ENCODE measurements around the gene MAGI1. TPM values are rescaled to one million over a fixed set of nuclear protein-coding genes. Genes with fewer than 3 reads are reported as not detected.

The MAGI1 gene
- total RNA-seq, 1 donor from 2014 or later, result not detected

DNA sequence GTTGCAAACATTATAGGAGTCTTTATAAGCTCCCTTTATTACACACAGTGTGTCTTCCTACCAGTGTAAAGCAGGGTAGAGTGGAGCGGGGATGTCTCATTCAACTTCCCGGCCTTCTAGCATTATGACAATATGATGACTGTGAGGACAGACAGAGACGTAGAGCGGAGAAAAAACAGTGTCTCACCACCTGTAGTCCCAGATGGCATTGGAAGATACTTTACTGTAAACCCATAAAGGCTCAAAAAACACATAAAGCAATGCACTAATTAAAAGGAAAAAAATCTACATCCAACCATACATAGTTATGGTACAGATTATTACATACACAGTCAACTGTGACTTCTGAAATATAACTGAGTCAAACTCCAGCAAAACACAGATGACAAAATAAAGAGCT, 383.7 kb downstream of the MAGI1 start:
- H3K9me3 Mint-ChIP-seq, result peaks cover 7% of the 10 kb centered on the region
- H3K4me1 Mint-ChIP-seq, result no peaks in the 10 kb centered on the region
- CTCF ChIA-PET, result no interaction called here
- H3K4me3 Mint-ChIP-seq, result no peak overlapping the region
- DNase-seq (no peak), ATAC-seq (ENCODE audit: low read depth) (no peak)
- H3K27ac Mint-ChIP-seq, result no peak overlapping the region
- no peaks in the 10 kb centered on the region for H3K36me3 Mint-ChIP-seq (ENCODE audit: low read depth)
- intact Hi-C loops (cut with micrococcal nuclease), result no loop called here
- POLR2A ChIA-PET, result no interaction called here
- H3K27me3 Mint-ChIP-seq, result no peaks in the 10 kb centered on the region
- TF ChIP-seq, protein P1, sequence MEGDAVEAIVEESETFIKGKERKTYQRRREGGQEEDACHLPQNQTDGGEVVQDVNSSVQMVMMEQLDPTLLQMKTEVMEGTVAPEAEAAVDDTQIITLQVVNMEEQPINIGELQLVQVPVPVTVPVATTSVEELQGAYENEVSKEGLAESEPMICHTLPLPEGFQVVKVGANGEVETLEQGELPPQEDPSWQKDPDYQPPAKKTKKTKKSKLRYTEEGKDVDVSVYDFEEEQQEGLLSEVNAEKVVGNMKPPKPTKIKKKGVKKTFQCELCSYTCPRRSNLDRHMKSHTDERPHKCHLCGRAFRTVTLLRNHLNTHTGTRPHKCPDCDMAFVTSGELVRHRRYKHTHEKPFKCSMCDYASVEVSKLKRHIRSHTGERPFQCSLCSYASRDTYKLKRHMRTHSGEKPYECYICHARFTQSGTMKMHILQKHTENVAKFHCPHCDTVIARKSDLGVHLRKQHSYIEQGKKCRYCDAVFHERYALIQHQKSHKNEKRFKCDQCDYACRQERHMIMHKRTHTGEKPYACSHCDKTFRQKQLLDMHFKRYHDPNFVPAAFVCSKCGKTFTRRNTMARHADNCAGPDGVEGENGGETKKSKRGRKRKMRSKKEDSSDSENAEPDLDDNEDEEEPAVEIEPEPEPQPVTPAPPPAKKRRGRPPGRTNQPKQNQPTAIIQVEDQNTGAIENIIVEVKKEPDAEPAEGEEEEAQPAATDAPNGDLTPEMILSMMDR (IDR thresholded peaks at IDR 0.05), result no peak

DNA sequence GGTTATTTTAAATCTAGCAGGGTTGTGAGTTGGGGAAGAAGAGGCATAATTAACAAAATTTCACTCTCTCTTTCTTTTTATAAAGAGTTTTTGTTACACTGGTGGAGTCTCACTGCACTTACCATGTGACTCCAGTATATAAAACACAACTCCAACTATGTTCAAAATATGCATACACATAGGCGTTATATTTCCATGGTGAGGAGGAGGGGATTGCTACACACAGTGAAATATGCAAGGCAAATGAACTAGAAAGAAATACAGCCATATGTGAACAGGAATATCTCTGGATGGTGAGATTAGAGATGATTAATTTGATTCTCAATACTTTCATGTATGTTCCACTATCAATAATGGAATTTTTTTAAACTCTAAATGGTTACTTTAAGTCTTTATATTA, 385.0 kb downstream of the MAGI1 start:
- no peaks in the 10 kb centered on the region for H3K27me3 Mint-ChIP-seq
- no peaks in the 10 kb centered on the region for H3K36me3 Mint-ChIP-seq (ENCODE audit: low read depth)
- TF ChIP-seq, protein P1 (IDR thresholded peaks at IDR 0.05), result no peak
- CTCF ChIA-PET, result no interaction called here
- no peak overlapping the region for H3K27ac Mint-ChIP-seq
- no peak overlapping the region for H3K4me3 Mint-ChIP-seq
- POLR2A ChIA-PET, result no interaction called here
- ATAC-seq (ENCODE audit: low read depth), result no peak
- peaks cover 5% of the 10 kb centered on the region for H3K9me3 Mint-ChIP-seq
- intact Hi-C loops (cut with micrococcal nuclease), result no loop called here
- no peaks in the 10 kb centered on the region for H3K4me1 Mint-ChIP-seq
- DNase-seq, result no peak

DNA sequence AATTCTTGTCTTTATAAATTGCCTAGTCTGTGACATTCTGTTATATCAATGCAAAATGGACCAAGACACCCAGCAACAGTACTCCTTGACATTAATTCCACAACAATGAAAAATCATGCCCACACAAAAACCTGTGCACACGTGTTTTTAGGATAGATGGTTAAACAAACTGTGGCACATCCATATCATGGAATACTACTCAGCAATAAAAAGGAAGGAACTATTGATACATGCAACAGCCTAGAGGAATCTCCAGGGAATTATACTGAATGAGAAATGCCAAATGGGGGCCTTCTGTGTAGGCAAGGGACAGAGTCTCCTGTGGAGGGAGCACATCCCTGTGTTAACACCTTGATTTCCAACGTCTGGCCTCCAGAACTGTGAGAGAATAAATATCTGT, 388.5 kb downstream of the MAGI1 start:
- peaks cover 18% of the 10 kb centered on the region for H3K9me3 Mint-ChIP-seq
- ChIA-PET POLR2A (no interaction called here), CTCF (no interaction called here)
- H3K4me3 Mint-ChIP-seq, result no peak overlapping the region
- no peaks in the 10 kb centered on the region for H3K36me3 Mint-ChIP-seq (ENCODE audit: low read depth)
- no peak for DNase-seq
- no peaks in the 10 kb centered on the region for H3K4me1 Mint-ChIP-seq
- intact Hi-C loops (cut with micrococcal nuclease), result no loop called here
- no peak for ATAC-seq (ENCODE audit: low read depth)
- no peak overlapping the region for H3K27ac Mint-ChIP-seq
- TF ChIP-seq, protein P1 (IDR thresholded peaks at IDR 0.05), result no peak
- no peaks in the 10 kb centered on the region for H3K27me3 Mint-ChIP-seq

DNA sequence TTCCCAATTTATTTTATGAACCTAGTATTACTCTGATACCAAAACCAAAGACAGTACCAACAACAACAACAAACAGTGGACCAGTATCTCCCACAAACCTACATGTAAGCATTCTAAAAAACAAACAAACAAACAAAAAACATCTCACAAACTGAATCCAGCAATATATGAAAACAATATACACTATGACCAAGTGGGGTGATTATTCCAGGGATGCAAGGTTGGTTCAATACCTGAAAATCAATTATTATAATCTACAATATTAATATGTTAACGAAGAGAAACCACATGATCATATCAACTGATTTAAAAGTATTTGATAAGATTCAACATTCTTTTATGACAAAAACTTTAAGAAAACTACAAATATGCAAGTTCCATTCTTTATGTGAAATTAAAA, 391.3 kb downstream of the MAGI1 start:
- intact Hi-C loops (cut with micrococcal nuclease), result no loop called here
- no peak for DNase-seq
- no peak overlapping the region for H3K27ac Mint-ChIP-seq
- no peak overlapping the region for H3K4me3 Mint-ChIP-seq
- ChIA-PET CTCF (no interaction called here), POLR2A (no interaction called here)
- no peaks in the 10 kb centered on the region for H3K36me3 Mint-ChIP-seq (ENCODE audit: low read depth)
- H3K4me1 Mint-ChIP-seq, result no peaks in the 10 kb centered on the region
- TF ChIP-seq, protein P1 (IDR thresholded peaks at IDR 0.05), result no peak
- peaks cover 21% of the 10 kb centered on the region for H3K9me3 Mint-ChIP-seq
- H3K27me3 Mint-ChIP-seq, result no peaks in the 10 kb centered on the region
- no peak for ATAC-seq (ENCODE audit: low read depth)

DNA sequence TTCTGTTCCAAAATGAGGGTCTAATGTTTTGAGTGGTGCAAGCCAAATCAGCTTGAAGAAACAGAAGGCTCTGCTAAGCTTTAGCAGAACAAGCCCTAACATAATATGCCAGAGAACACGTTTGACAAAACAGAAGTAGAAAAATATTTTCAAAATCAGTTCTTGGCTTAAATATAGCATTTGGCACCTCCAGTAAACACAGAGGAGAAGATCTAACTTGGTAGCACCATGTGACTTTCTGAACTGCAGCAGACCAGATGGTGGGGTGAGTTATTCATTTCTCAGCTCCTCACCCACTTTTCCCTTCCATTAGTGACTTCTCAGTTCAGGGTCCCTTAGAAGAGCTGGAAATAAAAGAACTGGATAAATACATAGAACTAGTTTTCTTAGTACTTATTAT, 395.8 kb downstream of the MAGI1 start:
- H3K36me3 Mint-ChIP-seq (ENCODE audit: low read depth), result no peaks in the 10 kb centered on the region
- no peak overlapping the region for H3K4me3 Mint-ChIP-seq
- H3K27ac Mint-ChIP-seq, result no peak overlapping the region
- ATAC-seq (ENCODE audit: low read depth) (no peak), DNase-seq (no peak)
- no peaks in the 10 kb centered on the region for H3K4me1 Mint-ChIP-seq
- ChIA-PET CTCF (no interaction called here), POLR2A (no interaction called here)
- peaks cover 15% of the 10 kb centered on the region for H3K9me3 Mint-ChIP-seq
- intact Hi-C loops (cut with micrococcal nuclease), result no loop called here
- TF ChIP-seq, protein P1 (IDR thresholded peaks at IDR 0.05), result no peak
- no peaks in the 10 kb centered on the region for H3K27me3 Mint-ChIP-seq

All from activated B cell treated with CpG ODN at 0.5 μM for 24 hours (primary cell).